Measurements from ENCODE around the gene MRPL19. TPM values are rescaled to one million over a fixed set of nuclear protein-coding genes. Genes with fewer than 3 reads are reported as not detected.

Gene MRPL19
- total and polyA plus RNA-seq, 2 of the 13 experiments (the other 11 are each of a cell fraction or from before 2014, with no cell fraction given), result 43.2 to 163 TPM

GRCh38 chr2:75710577-75711253 lies 64.1 kb downstream of the MRPL19 start, which contains the start of gene GCFC2 (continued):
- TF ChIP-seq ZNF558 (CRISPR knock-in tag; IDR thresholded peaks at IDR 0.05; ENCODE audit: borderline replicate concordance), result peak; percentile 100; the same call in 1 of the 2 replicates
- peak; percentile 98 for TF ChIP-seq HOXA5 (CRISPR knock-in tag; IDR thresholded peaks at IDR 0.05)
- 0 out of 2 replicates have a peak, but pooled peaks have one; percentile 4 for TF ChIP-seq SUZ12 (IDR thresholded peaks at IDR 0.05; ENCODE audit: low read depth, low read length)
- TF ChIP-seq HOXA3 (CRISPR knock-in tag; IDR thresholded peaks at IDR 0.05), result peak; percentile 96
- TF ChIP-seq, protein P1, sequence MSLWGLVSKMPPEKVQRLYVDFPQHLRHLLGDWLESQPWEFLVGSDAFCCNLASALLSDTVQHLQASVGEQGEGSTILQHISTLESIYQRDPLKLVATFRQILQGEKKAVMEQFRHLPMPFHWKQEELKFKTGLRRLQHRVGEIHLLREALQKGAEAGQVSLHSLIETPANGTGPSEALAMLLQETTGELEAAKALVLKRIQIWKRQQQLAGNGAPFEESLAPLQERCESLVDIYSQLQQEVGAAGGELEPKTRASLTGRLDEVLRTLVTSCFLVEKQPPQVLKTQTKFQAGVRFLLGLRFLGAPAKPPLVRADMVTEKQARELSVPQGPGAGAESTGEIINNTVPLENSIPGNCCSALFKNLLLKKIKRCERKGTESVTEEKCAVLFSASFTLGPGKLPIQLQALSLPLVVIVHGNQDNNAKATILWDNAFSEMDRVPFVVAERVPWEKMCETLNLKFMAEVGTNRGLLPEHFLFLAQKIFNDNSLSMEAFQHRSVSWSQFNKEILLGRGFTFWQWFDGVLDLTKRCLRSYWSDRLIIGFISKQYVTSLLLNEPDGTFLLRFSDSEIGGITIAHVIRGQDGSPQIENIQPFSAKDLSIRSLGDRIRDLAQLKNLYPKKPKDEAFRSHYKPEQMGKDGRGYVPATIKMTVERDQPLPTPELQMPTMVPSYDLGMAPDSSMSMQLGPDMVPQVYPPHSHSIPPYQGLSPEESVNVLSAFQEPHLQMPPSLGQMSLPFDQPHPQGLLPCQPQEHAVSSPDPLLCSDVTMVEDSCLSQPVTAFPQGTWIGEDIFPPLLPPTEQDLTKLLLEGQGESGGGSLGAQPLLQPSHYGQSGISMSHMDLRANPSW (CRISPR knock-in tag; IDR thresholded peaks at IDR 0.05; ENCODE audit: borderline replicate concordance), result peak; percentile 93; the same call in 1 of the 2 replicates
- TF ChIP-seq CEBPG (CRISPR knock-in tag; IDR thresholded peaks at IDR 0.05), result peak; percentile 41; the same call in 1 of the 2 replicates
- peak; percentile 99 for TF ChIP-seq CHCHD3 (CRISPR knock-in tag; IDR thresholded peaks at IDR 0.05)
- TF ChIP-seq, protein P2, sequence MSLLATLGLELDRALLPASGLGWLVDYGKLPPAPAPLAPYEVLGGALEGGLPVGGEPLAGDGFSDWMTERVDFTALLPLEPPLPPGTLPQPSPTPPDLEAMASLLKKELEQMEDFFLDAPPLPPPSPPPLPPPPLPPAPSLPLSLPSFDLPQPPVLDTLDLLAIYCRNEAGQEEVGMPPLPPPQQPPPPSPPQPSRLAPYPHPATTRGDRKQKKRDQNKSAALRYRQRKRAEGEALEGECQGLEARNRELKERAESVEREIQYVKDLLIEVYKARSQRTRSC (CRISPR knock-in tag; IDR thresholded peaks at IDR 0.05; ENCODE audit: low read depth), result peak; percentile 99
- peak; percentile 96 for TF ChIP-seq ARID4A (CRISPR knock-in tag; IDR thresholded peaks at IDR 0.05; ENCODE audit: borderline replicate concordance)
- TF ChIP-seq GLI4 (CRISPR knock-in tag; IDR thresholded peaks at IDR 0.05; ENCODE audit: borderline replicate concordance), result peak; percentile 100
- TF ChIP-seq TEF (CRISPR knock-in tag; IDR thresholded peaks at IDR 0.05), result peak; percentile 97
- peak; percentile 96 for TF ChIP-seq PAWR (CRISPR knock-in tag; IDR thresholded peaks at IDR 0.05; ENCODE audit: borderline replicate concordance)
- peak; percentile 99 for TF ChIP-seq ZNF878 (CRISPR knock-in tag; IDR thresholded peaks at IDR 0.05)
- TF ChIP-seq MYC (CRISPR knock-in tag; IDR thresholded peaks at IDR 0.05; ENCODE audit: borderline replicate concordance), result peak; percentile 100
- TF ChIP-seq, protein P3, sequence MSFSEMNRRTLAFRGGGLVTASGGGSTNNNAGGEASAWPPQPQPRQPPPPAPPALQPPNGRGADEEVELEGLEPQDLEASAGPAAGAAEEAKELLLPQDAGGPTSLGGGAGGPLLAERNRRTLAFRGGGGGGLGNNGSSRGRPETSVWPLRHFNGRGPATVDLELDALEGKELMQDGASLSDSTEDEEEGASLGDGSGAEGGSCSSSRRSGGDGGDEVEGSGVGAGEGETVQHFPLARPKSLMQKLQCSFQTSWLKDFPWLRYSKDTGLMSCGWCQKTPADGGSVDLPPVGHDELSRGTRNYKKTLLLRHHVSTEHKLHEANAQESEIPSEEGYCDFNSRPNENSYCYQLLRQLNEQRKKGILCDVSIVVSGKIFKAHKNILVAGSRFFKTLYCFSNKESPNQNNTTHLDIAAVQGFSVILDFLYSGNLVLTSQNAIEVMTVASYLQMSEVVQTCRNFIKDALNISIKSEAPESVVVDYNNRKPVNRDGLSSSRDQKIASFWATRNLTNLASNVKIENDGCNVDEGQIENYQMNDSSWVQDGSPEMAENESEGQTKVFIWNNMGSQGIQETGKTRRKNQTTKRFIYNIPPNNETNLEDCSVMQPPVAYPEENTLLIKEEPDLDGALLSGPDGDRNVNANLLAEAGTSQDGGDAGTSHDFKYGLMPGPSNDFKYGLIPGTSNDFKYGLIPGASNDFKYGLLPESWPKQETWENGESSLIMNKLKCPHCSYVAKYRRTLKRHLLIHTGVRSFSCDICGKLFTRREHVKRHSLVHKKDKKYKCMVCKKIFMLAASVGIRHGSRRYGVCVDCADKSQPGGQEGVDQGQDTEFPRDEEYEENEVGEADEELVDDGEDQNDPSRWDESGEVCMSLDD (CRISPR knock-in tag; IDR thresholded peaks at IDR 0.05; ENCODE audit: borderline replicate concordance), result peak; percentile 98
- peak; percentile 93; the same call in 1 of the 2 replicates for TF ChIP-seq MTF2 (CRISPR knock-in tag; IDR thresholded peaks at IDR 0.05; ENCODE audit: borderline replicate concordance)
- peak; percentile 92; the same call in 1 of the 2 replicates for TF ChIP-seq ZNF329 (CRISPR knock-in tag; IDR thresholded peaks at IDR 0.05; ENCODE audit: low read depth)
- peak; percentile 99 for TF ChIP-seq ZNF138 (CRISPR knock-in tag; IDR thresholded peaks at IDR 0.05; ENCODE audit: low read depth)

Data from HepG2 (cell line).